ENCODE data around the gene ZNF611. TPM values are rescaled to one million over a fixed set of nuclear protein-coding genes. Genes with fewer than 3 reads are reported as not detected.
"Not testable (repeated sequence)": the region's sequence is repeated elsewhere in the genome, so short reads cannot be mapped to it uniquely, and the experiment has no call there.

The ZNF611 gene
- total RNA-seq, 1 donor from 2014 or later: 21.1 TPM

DNA sequence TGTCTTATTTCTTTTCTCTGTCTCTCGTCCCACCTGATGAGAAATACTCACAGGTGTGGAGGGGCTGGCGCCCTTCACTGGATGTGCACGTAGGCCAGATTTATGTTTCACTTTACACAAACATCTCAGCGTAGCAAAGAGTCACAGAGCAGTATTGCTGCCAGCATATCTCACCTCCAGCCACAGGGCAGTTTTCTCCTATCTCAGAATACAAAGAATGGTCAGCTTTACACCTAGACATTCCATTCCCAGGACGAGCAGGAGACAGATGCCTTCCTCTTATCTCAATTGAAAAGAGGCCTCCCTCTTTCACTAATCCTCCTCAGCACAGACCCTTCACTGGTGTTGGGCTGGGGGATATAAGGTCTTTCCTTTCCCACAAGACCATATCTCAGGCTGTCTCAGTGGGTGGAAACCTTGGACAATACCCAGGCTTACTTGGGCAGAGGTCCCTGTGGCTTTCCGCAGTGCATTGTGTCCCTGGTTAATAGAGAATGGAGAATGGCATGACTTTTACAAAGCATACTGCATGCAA is 7.2 kb upstream of the ZNF611 start:
- H3K4me2 ChIP-seq (ENCODE audit: low read length): no peak overlapping the region

DNA sequence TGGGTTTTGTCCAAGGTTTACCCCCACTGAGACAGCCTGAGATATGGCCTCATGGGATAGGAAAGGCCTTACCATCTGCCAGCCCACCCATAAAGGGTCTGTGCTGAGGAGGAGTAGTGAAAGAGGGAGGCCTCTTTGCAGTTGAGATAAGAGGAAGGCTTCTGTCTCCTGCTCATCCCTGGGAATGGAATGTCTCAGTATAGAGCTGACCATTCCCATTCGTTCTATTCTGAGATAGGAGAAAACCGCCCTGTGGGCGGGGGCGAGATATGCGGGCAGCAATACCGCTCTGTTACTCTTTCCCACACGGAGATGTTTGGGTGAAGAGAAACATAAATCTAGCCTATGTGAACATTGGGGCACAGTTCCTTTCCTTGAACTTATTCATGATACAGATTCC is 6.5 kb upstream of the ZNF611 start:
- not testable (repeated sequence) for H4K20me1 ChIP-seq (ENCODE audit: insufficient read depth, low read length); H3K9me3 ChIP-seq (ENCODE audit: insufficient read depth, low read depth, low read length); H3K4me3 Mint-ChIP-seq (ENCODE audit: unreplicated experiment); H3K79me2 ChIP-seq (ENCODE audit: insufficient read depth, low read length); DNase-seq (ENCODE audit: low read depth); H3K27ac ChIP-seq (ENCODE audit: low read depth, low read length); H3K4me2 ChIP-seq (ENCODE audit: low read length); H3K9ac ChIP-seq (ENCODE audit: low read length); H3K27me3 Mint-ChIP-seq (ENCODE audit: low read depth, unreplicated experiment); H3K36me3 ChIP-seq (ENCODE audit: insufficient read depth, low read length); H3K27me3 ChIP-seq (ENCODE audit: insufficient read depth, low read length); FAIRE-seq; H3K36me3 Mint-ChIP-seq (ENCODE audit: low read depth, unreplicated experiment); H3K4me1 ChIP-seq (ENCODE audit: insufficient read depth, low read length); H3K4me3 ChIP-seq (ENCODE audit: insufficient read depth, low read depth, low read length); H3K27ac Mint-ChIP-seq (ENCODE audit: unreplicated experiment); H2AFZ ChIP-seq (ENCODE audit: low read depth, low read length)
- Mint-ChIP-seq H3K9me3 (ENCODE audit: unreplicated experiment) (peaks cover 14% of the 10 kb centered on the region), H3K4me1 (ENCODE audit: low read depth, unreplicated experiment) (peaks cover 14% of the 10 kb centered on the region)

More for the DNA sequence above, 7.2 kb upstream of the ZNF611 start:
- peaks cover 2% of the 10 kb centered on the region for H3K36me3 Mint-ChIP-seq (ENCODE audit: low read depth, unreplicated experiment)
- H2AFZ ChIP-seq (ENCODE audit: low read depth, low read length): no peak overlapping the region
- H3K4me1 ChIP-seq (ENCODE audit: insufficient read depth, low read length): no peaks in the 10 kb centered on the region
- no peaks in the 10 kb centered on the region for H3K27me3 ChIP-seq (ENCODE audit: insufficient read depth, low read length)
- no peaks in the 10 kb centered on the region for H3K79me2 ChIP-seq (ENCODE audit: insufficient read depth, low read length)
- no peak for FAIRE-seq
- DNase-seq (ENCODE audit: low read depth): no peak
- TF ChIP-seq EZH2 (IDR thresholded peaks at IDR 0.05; ENCODE audit: insufficient read depth, low read length): no peak
- no peak for TF ChIP-seq CTCF (IDR thresholded peaks at IDR 0.05; ENCODE audit: insufficient read depth, low read depth, low read length)
- H3K4me3 Mint-ChIP-seq (ENCODE audit: unreplicated experiment): no peak overlapping the region
- no peaks in the 10 kb centered on the region for H4K20me1 ChIP-seq (ENCODE audit: insufficient read depth, low read length)
- H3K36me3 ChIP-seq (ENCODE audit: insufficient read depth, low read length): no peaks in the 10 kb centered on the region
- H3K27ac Mint-ChIP-seq (ENCODE audit: unreplicated experiment): no peak overlapping the region
- H3K4me3 ChIP-seq (ENCODE audit: insufficient read depth, low read depth, low read length): no peak overlapping the region
- H3K9ac ChIP-seq (ENCODE audit: low read length): no peak overlapping the region
- peaks cover 14% of the 10 kb centered on the region for H3K4me1 Mint-ChIP-seq (ENCODE audit: low read depth, unreplicated experiment)
- H3K9me3 ChIP-seq (ENCODE audit: insufficient read depth, low read depth, low read length): no peaks in the 10 kb centered on the region
- H3K27ac ChIP-seq (ENCODE audit: low read depth, low read length): no peak overlapping the region
- H3K9me3 Mint-ChIP-seq (ENCODE audit: unreplicated experiment): peaks cover 12% of the 10 kb centered on the region
- H3K27me3 Mint-ChIP-seq (ENCODE audit: low read depth, unreplicated experiment): no peaks in the 10 kb centered on the region

- no peak overlapping the region for H3K27ac Mint-ChIP-seq (ENCODE audit: unreplicated experiment)
Measured at GRCh38 chr19:52739576-52739975, 4.7 kb upstream of the ZNF611 start.

More at GRCh38 chr19:52739576-52739975, 4.7 kb upstream of the ZNF611 start:
- peaks cover 15% of the 10 kb centered on the region for H3K9me3 Mint-ChIP-seq (ENCODE audit: unreplicated experiment)
- no peak overlapping the region for H3K4me2 ChIP-seq (ENCODE audit: low read length)
- DNase-seq (ENCODE audit: low read depth) (no peak), FAIRE-seq (no peak)
- no peaks in the 10 kb centered on the region for H3K27me3 ChIP-seq (ENCODE audit: insufficient read depth, low read length)
- H3K36me3 ChIP-seq (ENCODE audit: insufficient read depth, low read length): no peaks in the 10 kb centered on the region
- peaks cover 18% of the 10 kb centered on the region for H3K4me1 Mint-ChIP-seq (ENCODE audit: low read depth, unreplicated experiment)
- H3K27ac ChIP-seq (ENCODE audit: low read depth, low read length): no peak overlapping the region
- peaks cover 2% of the 10 kb centered on the region for H3K36me3 Mint-ChIP-seq (ENCODE audit: low read depth, unreplicated experiment)
- H3K4me3 ChIP-seq (ENCODE audit: insufficient read depth, low read depth, low read length): no peak overlapping the region
- H3K79me2 ChIP-seq (ENCODE audit: insufficient read depth, low read length): no peaks in the 10 kb centered on the region
- no peaks in the 10 kb centered on the region for H4K20me1 ChIP-seq (ENCODE audit: insufficient read depth, low read length)
- no peaks in the 10 kb centered on the region for H3K27me3 Mint-ChIP-seq (ENCODE audit: low read depth, unreplicated experiment)
- no peak overlapping the region for H2AFZ ChIP-seq (ENCODE audit: low read depth, low read length)
- H3K9me3 ChIP-seq (ENCODE audit: insufficient read depth, low read depth, low read length): peaks cover 7% of the 10 kb centered on the region
- peaks cover 2% of the 10 kb centered on the region for H3K4me1 ChIP-seq (ENCODE audit: insufficient read depth, low read length)
- no peak overlapping the region for H3K4me3 Mint-ChIP-seq (ENCODE audit: unreplicated experiment)
- no peak overlapping the region for H3K9ac ChIP-seq (ENCODE audit: low read length)
- TF ChIP-seq EZH2 (IDR thresholded peaks at IDR 0.05; ENCODE audit: insufficient read depth, low read length) (no peak), CTCF (IDR thresholded peaks at IDR 0.05; ENCODE audit: insufficient read depth, low read depth, low read length) (no peak)
